Measurements from ENCODE around the gene RPIA.
"Not testable (repeated sequence)": the region's sequence is repeated elsewhere in the genome, so short reads cannot be mapped to it uniquely, and the experiment has no call there.

RPIA gene
- 13.8 to 21.3 reads per million in 2 donors for total RNA-seq

DNA sequence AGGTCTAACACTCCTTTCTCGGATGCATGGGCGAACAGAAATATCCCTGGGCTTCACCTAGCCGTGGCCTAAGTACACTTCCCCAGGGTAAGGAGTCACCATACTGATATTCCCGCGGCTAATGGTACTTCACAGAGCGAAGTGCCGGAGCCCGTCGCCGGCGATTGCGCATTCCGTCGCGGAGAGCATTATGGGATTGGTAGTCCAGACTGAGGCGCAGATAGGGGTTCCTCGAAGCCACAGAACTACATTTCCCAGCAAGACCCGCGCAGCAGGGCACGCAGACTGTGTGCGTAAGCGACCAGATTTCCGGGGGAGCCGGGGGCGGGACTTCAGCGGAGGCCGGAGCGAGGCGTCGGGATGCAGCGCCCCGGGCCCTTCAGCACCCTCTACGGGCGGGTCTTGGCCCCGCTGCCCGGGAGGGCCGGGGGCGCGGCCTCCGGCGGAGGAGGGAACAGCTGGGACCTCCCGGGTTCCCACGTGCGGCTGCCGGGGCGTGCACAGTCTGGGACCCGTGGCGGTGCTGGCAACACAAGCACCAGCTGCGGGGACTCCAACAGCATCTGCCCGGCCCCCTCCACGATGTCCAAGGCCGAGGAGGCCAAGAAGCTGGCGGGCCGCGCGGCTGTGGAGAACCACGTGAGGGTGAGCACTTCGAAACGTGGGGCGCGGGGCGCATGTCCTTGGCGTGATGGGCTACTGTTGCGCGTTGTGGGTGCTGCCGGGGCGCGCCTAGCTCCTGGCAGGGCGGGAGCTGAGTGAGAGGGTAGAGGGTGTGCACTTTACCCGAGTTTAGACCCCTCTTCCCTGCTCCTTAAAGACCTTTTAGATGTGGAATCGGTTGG is at the start of gene RPIA:
Gene RPIA, plus strand, starts transcription at position 335 of the 845 bp plus-strand sequence. Its CDS starts 26 bp downstream, at position 361.
- peak; percentile 99 for DNase-seq

DNA sequence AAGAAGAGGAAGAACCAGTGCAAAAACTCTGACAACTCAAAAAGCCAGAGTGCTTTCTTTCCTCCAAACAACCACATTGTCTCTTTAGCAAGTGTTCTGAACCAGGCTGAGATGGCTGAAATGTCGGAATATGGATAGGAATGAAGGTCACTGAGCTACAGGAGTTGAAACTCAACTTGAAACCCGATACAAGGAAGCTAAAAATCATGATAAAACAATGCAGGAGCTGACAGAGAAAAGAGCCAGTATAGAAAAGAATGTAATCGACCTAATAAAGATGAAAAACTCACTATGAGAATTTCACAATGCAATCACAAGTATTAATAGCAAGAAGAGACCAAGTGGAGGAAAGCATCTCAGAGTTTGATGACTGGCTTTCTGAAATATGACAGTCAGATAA is 49.2 kb upstream of the RPIA start:
- no peak for DNase-seq

DNA sequence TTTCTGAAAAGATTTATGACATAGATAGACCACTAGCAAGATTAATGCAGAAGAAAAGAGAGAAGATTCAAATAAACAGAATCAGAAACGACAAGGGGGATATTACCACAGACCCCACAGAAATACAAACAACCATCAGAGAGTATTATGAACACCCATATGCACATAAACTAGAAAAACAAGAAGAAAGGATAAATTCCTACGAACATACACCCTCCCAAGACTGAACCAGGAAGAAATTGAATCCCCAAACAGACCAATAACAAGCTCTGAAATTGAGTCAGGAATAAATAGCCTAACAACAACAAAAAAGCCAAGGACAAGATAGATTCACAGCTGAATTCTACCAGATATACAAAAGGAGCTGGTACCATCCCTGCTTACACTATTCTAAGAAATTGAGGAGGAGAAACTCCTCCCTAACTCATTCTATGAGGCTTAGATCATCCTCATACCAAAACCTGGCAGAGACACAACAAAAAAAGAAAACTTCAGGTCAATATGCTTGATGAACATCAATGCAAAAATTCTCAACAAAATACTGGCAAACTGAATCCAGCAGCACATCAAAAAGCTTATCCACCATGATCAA is 46.1 kb upstream of the RPIA start:
- not testable (repeated sequence) for DNase-seq

DNA sequence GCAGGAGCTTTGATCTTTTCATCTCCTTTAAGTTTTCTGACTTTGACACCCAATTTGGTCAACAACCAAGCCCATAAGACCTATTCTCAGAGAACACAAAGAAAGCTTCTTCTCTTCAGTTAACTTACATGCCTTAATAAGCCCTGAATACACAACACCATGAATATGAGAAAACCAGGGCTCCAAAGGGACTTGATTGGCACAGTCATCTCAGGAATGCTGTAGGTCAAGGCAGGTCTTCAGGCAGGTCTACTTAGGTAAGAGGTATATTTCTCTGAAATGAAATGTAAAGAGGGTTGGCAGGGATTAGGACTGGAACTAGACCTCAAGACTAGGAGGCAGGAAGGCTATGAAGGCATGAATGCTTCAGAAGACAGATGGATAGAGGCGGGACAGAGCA is 39.8 kb upstream of the RPIA start:
- DNase-seq, result no peak

DNA sequence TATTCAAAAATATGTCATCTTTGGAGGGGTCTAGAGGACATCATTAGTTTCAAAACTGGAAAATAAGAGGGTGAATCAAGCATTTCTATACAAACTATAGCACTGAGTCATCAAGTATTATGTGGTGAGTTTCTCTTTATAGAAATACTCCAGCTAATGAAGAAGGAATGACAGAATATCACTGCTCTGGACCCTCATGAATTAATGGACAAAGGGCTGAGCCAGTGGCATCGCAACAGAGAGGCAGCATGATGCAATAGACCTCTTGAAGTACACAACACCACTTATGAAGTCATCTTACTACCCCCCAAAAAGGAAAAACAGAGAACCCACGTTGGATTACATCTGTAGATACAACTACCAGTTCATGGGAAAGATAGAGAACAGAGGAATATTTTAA is 36.8 kb upstream of the RPIA start:
- no peak for DNase-seq

DNA sequence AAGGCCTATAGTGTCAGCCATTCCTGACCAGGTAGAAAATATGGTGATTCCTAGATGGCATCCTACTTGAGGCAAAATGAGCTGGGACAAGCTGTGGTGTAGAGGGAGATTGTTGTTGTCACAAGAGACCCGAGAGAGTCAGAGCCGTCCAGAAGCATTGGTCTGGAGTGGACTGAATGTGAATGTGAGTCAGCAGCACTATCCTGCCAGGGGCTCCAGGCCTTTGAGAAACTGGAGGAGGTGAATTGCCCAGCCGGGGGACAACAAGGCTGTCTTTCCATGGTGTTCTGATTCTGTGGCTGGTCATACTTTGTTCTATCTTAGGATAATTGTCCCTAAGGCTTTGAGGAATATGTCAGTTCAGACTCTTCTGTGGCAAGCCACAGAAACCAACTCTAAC is 34.8 kb upstream of the RPIA start:
- DNase-seq, result no peak

DNA sequence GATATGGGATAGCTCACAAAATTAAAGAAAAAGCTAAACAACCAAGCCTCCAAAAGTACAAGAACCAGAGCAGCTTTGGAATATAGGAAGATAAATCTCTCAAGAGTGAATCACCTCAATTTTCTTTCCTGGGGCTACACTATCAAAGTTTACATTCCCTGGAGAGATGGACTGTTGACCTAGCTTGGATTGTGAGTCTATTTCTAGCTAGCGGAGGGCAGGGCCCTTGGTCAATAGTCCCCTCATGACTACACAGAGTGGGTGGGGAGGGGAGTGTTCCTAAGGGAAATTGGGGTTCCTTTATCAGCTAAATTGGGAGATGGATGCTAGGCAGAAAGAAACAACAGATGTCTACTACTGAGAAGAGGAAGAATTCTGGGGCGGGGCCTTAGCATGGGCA is 34.3 kb upstream of the RPIA start:
- DNase-seq, result no peak

DNA sequence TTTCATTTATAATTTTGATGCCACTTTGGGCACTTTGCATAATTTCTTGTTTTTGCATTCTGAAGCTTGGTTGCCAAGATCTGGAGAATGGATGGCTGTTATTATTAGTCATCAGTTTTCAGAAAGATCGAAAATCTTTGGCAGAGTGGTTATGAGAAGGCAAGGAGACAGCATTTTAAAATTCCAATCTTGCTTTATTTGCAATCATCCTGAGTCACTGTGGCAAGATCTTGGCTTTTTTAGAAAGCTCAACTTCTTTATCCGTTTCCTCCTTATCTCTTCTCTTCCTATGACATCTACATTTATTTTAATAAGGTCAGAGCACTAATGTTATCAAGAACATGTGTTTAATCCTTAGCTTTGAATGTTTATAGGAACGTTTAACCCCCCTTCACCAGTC is 33.1 kb upstream of the RPIA start:
- no peak for DNase-seq

DNA sequence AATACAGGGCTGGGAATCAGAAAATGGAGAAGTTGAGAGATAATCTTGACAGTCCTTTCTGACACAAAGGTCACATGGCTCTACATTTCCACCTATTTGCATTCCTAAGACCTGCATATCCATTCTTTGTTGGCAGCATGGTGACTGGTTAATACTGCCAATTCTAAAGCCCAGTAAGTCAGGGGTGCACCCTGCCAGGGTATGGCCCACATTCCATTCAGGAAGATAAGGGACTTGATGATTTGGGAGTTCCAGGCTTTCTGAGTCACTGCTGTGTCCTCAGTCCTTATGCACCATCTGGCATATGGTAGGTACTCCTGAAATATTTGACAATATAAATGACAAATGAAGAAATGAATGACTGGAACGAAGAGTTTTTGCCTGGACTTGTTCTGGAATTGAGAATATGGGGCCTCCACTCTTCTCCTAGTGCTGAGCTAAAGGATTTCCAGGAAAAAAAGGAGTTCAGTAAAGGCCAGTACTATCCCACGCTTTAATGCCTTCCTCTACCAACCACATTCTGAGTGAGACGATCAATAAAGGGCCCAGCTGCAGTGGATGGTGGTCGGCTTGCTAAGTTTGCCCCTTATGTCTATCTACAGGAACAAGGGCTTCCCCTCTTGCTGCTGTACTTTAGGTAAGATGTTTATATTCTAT is 32.5 kb upstream of the RPIA start:
- no peak for DNase-seq

DNA sequence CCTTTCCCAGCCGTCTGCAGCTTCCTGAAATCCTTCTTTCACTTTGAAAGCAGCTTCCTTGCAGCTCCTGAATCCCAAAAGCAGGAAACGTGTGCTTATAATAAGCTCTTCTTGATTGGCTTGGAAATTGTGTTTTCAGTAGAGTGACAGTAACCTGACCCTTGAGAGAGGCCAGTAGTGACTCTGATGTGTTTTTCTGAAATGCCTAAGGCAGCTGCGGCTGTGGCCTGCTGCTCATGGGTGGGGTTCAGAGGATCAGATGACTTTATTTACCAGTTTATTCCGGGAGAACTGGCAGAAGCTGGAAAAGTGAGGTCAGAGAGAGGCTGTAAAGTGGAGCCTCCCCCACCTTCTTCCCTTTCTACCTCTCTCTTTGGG is 31.9 kb upstream of the RPIA start:
- DNase-seq, result no peak

DNA sequence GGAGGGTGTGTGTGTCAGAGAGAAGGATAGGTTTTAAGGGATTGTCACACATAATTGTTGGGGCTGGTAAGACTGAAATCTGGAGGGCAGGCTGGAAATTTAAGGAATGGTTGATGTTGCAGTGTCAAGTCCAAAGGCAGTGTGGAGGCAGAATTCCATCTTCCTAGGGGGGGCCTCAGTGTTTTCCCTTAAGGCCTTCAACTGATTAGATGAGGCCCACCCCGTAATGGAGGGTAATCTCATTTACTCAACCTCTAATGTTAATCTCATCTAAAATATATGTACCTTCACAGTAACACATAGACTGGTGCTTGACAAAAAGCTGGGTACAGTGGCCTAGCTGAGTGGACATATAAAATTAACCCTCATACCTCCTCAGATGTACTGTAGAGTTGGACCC is 30.9 kb upstream of the RPIA start:
- DNase-seq, result no peak

DNA sequence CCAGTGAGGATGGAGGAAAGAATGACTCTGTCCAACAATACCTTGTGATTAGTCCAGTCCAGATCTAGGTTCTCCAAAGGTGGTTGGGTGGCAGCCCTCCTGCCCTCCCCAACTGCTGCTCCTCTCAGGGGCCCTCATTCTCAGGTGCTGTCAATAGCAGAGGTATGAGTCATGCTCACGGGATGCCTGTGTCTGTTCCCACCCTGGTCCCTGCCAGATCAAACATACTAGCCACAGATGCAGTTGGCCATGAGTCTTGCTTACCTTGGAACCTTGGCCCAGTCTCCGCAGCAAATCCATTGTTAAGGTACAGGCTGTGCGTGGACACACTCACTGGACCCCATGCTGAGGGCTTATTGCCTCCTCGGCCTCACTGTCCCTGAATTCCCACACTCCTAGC is 24.9 kb upstream of the RPIA start:
- DNase-seq, result no peak

DNA sequence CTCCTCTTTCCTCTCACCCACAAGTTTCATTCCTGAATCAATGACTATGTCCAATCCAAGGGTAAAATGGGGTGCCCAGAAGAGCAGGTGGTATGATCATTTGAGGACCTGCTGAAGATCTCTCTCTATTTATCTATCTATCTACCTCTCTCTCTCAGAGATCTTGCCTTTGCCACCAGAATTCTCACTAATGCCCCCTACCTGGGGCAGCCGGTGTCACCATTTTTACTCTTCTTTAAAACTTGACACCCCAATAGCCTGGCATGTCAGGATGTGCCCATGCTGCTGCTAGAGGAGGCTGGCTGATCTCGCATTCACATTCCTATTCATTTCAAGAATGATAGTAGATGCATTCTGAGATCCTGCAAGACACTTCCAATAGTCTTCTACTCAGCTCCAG is 24.3 kb upstream of the RPIA start:
- DNase-seq, result no peak

DNA sequence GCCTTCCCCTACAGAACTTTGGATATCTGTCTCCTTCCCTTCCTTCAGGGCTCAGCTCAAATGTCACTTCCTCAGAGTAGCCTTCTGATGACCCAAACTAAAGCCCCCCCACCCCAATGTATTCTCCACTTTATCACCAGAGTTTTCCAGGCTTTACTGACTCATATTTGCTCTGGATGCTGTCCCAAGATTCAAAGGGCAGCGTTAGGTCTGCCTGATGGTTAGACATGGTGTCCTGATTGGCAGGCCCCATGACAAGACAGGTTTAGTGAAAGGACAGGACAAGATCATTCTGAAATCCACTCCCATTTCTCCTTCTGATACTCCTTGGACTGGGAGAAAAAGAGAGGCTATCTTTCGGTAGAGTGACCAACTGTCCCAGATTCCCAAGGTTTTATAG is 22.6 kb upstream of the RPIA start:
- no peak for DNase-seq

DNA sequence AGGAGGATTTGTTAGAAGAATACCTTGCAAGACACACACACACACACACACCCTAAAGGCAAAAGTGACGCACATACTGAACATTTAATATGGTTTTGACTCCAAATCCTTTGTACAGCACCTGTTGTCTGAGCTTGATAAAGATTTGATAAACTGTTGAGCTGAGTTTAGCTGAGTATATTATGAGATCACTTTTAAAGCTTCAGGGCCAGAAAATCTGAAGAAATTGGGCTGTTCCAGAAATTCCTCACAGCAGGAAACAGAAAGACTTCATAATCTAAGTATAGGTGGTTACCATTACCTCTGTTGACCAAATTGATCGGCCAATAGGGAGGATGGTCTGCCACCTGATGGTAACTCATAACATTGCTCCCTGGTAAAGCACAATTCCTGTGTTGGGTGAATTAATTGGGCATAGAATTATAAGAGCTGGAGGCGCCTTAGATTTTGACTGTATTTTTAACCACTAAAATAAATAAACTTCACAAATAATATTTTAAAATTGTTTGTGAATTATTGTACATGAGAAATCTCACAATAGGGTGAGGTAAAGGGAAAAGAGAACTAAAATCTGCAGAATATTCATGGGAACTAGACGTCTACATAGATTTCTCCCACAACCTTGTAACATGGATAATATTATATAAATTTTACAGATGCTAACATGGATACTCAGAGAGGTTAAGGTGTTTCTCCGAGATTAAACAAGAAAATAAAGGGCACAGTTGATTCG is 21.8 kb upstream of the RPIA start:
- no peak for DNase-seq

DNA sequence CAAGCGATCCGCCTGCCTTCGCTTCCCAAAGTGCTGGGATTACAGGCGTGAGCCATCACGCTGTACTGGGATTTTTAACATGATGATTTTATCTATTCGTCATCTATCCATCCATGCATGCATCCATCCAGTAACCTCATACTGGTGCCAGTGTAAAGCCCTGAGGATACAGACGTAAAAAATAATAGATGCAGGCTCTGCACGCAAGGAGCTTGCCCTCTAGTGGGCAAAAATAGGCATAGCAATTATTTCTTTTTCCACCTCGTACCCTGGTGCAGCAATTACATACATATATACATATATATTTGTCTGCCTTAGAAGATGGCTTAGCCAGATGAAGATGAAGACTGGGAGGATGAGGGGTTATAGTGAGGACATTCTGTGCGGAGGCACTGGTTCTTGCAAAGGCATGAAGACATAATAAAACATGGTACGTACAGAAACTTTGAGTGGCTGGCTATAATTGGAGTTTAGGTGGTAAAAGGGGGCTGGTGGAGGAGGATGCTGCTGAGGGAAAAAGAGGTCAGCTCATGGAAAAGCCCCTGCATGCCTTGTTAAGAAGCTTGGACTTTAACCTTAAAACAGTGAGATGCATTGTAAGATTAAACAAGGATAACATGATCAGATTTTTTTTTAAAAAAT is 19.6 kb upstream of the RPIA start:
- no peak for DNase-seq

DNA sequence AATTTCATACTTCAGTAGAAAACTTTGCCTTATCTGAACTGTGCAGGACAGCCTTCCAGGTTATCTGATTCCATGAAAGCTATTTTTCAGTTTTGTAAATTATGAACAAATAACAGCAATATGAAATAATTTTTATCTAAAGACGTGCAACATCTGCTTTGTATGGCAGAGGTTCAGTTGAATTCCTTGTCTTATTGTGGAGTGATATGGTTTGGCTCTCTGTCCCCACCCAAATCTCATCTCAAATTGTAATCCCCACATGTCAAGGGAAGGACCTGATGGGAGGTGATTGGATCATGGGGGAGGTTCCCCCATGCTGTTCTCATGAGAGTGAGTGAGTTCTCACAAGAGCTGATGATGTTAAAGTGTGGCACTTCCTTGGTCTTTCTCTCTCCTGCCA is 18.1 kb upstream of the RPIA start:
- no peak for DNase-seq

DNA sequence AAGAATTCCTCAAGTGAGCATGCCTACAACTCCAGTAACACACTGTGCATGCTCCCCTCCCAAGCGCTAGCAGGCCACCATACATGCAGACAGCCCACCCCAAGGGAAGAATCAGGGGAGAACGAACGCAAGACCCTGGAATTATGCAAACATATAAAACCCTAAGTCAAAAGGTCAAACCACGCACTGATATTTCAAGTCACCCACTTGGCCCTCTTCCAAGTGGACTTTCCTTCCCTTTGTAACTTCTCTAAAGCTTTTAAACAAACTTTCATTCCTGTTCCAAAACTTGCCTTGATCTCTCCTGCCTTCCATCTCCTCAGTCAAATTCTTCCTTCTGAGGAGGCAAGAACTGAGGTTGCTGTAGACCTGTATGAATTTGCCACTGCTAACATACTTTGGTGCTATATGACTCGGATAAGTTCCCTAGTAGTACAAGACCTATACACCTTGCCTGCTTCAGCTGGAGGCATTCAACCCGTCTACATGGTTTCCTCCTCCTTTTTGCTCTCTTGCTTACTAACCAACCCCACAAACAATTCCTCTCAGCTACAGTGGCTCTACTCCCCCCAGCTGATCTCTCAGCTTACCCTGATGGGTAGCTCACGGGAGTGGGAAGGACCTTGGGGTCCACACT is 11.1 kb upstream of the RPIA start:
- DNase-seq, result no peak

DNA sequence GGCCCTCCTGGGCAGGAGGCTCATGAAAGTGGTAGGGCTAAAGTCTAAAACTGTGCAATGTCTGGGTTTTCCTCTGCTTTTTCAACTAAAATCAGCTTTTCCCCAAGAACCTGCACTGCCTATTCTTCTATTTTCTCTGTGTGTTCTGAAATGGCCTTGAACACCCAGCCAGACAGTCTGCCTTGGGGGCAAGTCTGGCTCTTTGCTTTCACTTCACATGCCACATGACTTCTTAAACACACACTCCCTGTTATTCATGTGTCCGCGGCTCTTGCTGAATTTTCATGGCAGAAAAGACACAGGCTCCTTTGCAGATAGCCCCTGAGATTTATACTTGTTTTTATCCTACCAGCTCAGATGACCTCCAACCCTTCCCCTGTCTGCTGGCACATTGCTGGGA is 10.6 kb upstream of the RPIA start:
- DNase-seq, result no peak

DNA sequence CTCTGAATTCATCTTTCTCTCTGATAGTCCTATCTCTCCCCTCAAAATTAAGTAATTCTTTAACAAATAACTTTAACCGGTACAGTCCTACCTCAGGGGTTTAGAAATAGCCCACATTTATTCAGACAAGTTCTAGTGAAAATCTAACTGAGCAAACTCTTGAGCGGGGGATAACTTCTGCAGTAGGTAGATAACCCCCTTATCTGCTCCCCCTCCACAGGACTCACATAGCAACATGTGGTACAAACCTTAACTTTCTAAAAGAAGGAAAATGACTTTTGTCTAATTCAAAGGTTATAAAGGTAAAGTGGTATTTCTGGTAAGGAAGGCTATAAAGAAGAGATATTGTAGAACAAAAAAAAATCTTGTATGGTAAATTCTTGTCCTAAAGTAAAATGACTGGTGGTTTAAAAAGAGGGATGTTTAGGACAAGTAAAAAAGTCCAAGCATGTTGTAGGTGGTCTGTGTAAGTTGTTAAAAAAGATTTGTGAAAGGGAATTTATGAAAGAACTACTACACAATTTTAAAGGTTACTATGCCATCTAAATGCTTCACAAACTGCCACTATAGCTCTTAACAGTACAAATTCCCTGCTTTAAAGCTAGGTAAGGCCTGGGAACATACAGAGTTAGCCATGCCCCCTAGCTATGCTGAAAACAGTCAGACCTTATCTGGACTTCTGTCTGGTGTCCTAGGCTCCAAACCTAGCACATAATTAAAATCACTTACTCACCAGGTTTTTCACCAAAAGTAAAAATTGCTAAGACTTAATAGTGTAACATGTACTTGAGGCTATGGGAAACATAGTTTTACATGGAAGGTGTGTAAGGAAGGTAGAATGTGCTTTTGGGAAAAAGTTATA is 8.1 kb upstream of the RPIA start:
- DNase-seq, result no peak

DNA sequence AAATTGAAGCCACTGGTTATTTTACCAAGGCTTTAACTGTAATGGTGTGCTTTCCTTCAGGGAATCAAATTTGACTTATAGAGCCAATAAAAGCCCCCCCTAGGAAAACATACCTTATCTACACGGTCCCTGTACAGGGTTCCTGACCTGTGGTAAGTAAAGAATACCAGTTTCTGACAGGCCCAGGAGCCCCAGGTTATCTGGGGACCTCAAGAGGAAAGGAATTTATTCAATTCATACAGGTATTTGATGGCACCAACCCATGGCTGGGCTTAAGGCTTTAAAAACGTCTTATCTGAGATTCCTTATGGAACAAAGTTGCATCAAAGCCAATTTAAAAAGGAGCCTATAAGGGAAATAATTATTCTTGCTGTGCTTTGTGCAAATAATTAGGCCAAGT is 7.0 kb upstream of the RPIA start:
- no peak for DNase-seq
